Activated T-helper 17 cell treated with anti-CD3 and anti-CD28 coated beads, Interleukin-2, amount 50 U/mL, for 72 hours (primary cell): ENCODE results near the gene TMEM272. TPM values are rescaled to one million over a fixed set of nuclear protein-coding genes. Genes with fewer than 3 reads are reported as not detected.

Experiments
- ATAC-seq: fragments of 150-1000 bp; cut with Tn5 transposase; replicated peaks from 2 replicates; pipeline ENCODE4 v1.10.0; 2021; ENCODE audit warnings: mild to moderate bottlenecking, moderate library complexity
- H3K27ac Mint-ChIP-seq: one replicate; pipeline ENCODE4 v1.8.0; 2022; ENCODE audit warnings: mixed read lengths
- H3K27me3 Mint-ChIP-seq: one replicate; pipeline ENCODE4 v1.8.0; 2022; ENCODE audit warnings: mixed read lengths
- H3K36me3 Mint-ChIP-seq: one replicate; pipeline ENCODE4 v1.8.0; 2022; ENCODE audit warnings: low read depth, mild to moderate bottlenecking, mixed read lengths
- H3K4me1 Mint-ChIP-seq: one replicate; pipeline ENCODE4 v1.8.0; 2022; ENCODE audit warnings: mixed read lengths
- H3K4me3 Mint-ChIP-seq: one replicate; pipeline ENCODE4 v1.8.0; 2022; ENCODE audit warnings: mild to moderate bottlenecking, mixed read lengths
- H3K9me3 Mint-ChIP-seq: one replicate; pipeline ENCODE4 v1.8.0; 2022; ENCODE audit warnings: mixed read lengths
- total RNA-seq, 2 donors: library from RNA; stranded (reverse); gene quantifications; one replicate each; pipeline ENCODE4 v1.2.3, GENCODE V29; 2022

Gene TMEM272
- total RNA-seq, 2 donors from 2014 or later, result 0.16 to 0.17 TPM

GRCh38 chr13:51811920-51812451, 33.0 kb downstream of the TMEM272 start:
- Mint-ChIP-seq H3K4me1 (peaks cover 17% of the 10 kb centered on the region), H3K27me3 (no peaks in the 10 kb centered on the region), H3K36me3 (peaks cover 10% of the 10 kb centered on the region), H3K4me3 (peak overlapping the region; percentile 13), H3K9me3 (no peaks in the 10 kb centered on the region), H3K27ac (peak overlapping the region; percentile 67)
- ATAC-seq, result peak; percentile 44

- Mint-ChIP-seq H3K27me3 (no peaks in the 10 kb centered on the region), H3K27ac (peak overlapping the region; percentile 67), H3K4me1 (peaks cover 16% of the 10 kb centered on the region), H3K4me3 (no peak overlapping the region), H3K9me3 (no peaks in the 10 kb centered on the region), H3K36me3 (peaks cover 10% of the 10 kb centered on the region)
- no peak for ATAC-seq
Observed at GRCh38 chr13:51811046-51811445, 33.9 kb downstream of the TMEM272 start.

GRCh38 chr13:51808811-51809210, 36.2 kb downstream of the TMEM272 start:
- no peak overlapping the region for H3K4me3 Mint-ChIP-seq
- peaks cover 22% of the 10 kb centered on the region for H3K4me1 Mint-ChIP-seq
- H3K36me3 Mint-ChIP-seq, result peaks cover 19% of the 10 kb centered on the region
- no peaks in the 10 kb centered on the region for H3K27me3 Mint-ChIP-seq
- H3K27ac Mint-ChIP-seq, result no peak overlapping the region
- no peaks in the 10 kb centered on the region for H3K9me3 Mint-ChIP-seq
- no peak for ATAC-seq

- Mint-ChIP-seq H3K27me3 (no peaks in the 10 kb centered on the region), H3K9me3 (no peaks in the 10 kb centered on the region), H3K36me3 (peaks cover 25% of the 10 kb centered on the region), H3K27ac (no peak overlapping the region), H3K4me1 (peaks cover 25% of the 10 kb centered on the region), H3K4me3 (no peak overlapping the region)
- ATAC-seq, result no peak
Observed at GRCh38 chr13:51807041-51807440, 37.9 kb downstream of the TMEM272 start.

- H3K9me3 Mint-ChIP-seq, result no peaks in the 10 kb centered on the region
- peaks cover 25% of the 10 kb centered on the region for H3K36me3 Mint-ChIP-seq
- ATAC-seq, result no peak
- peak overlapping the region; percentile 89 for H3K4me3 Mint-ChIP-seq
- no peak overlapping the region for H3K27ac Mint-ChIP-seq
- H3K27me3 Mint-ChIP-seq, result no peaks in the 10 kb centered on the region
- peaks cover 28% of the 10 kb centered on the region for H3K4me1 Mint-ChIP-seq
Observed at GRCh38 chr13:51806566-51806965, 38.4 kb downstream of the TMEM272 start.

GRCh38 chr13:51805925-51806324, 39.1 kb downstream of the TMEM272 start:
- no peaks in the 10 kb centered on the region for H3K27me3 Mint-ChIP-seq
- peak overlapping the region; percentile 89 for H3K4me3 Mint-ChIP-seq
- ATAC-seq, result no peak
- peaks cover 25% of the 10 kb centered on the region for H3K36me3 Mint-ChIP-seq
- H3K4me1 Mint-ChIP-seq, result peaks cover 28% of the 10 kb centered on the region
- H3K27ac Mint-ChIP-seq, result peak overlapping the region; percentile 94
- no peaks in the 10 kb centered on the region for H3K9me3 Mint-ChIP-seq

GRCh38 chr13:51805313-51805712, 39.7 kb downstream of the TMEM272 start:
- peaks cover 28% of the 10 kb centered on the region for H3K4me1 Mint-ChIP-seq

GRCh38 chr13:51804295-51805172, 40.4 kb downstream of the TMEM272 start:
- Mint-ChIP-seq H3K4me3 (peak overlapping the region; percentile 89), H3K27ac (peak overlapping the region; percentile 94), H3K36me3 (peaks cover 20% of the 10 kb centered on the region), H3K4me1 (peaks cover 28% of the 10 kb centered on the region), H3K9me3 (no peaks in the 10 kb centered on the region), H3K27me3 (no peaks in the 10 kb centered on the region)
- ATAC-seq, result peak; percentile 36

More at GRCh38 chr13:51805313-51805712, 39.7 kb downstream of the TMEM272 start:
- no peak for ATAC-seq
- Mint-ChIP-seq H3K27ac (peak overlapping the region; percentile 94), H3K36me3 (peaks cover 25% of the 10 kb centered on the region), H3K4me3 (peak overlapping the region; percentile 89), H3K9me3 (no peaks in the 10 kb centered on the region), H3K27me3 (no peaks in the 10 kb centered on the region)

- ATAC-seq, result peak; percentile 78
- Mint-ChIP-seq H3K4me3 (peak within 1 kb of the TSS; percentile 89), H3K27me3 (no peaks in the 10 kb centered on the region), H3K36me3 (peaks cover 14% of the 10 kb centered on the region), H3K9me3 (no peaks in the 10 kb centered on the region), H3K4me1 (peaks cover 28% of the 10 kb centered on the region), H3K27ac (peak within 1 kb of the TSS; percentile 98)
Observed at GRCh38 chr13:51803422-51804294, 41.3 kb downstream of the TMEM272 start, which contains the start of gene DHRS12. Gene DHRS12 (minus strand): TSS chr13:51804163. CDS start chr13:51799659, 4,504 bp downstream.

- Mint-ChIP-seq H3K27me3 (no peaks in the 10 kb centered on the region), H3K36me3 (peaks cover 14% of the 10 kb centered on the region), H3K27ac (peak overlapping the region; percentile 98), H3K4me3 (peak overlapping the region; percentile 89), H3K9me3 (no peaks in the 10 kb centered on the region), H3K4me1 (peaks cover 28% of the 10 kb centered on the region)
- ATAC-seq, result no peak
Observed at GRCh38 chr13:51802631-51803418, 42.2 kb downstream of the TMEM272 start.

GRCh38 chr13:51801631-51802099, 43.3 kb downstream of the TMEM272 start:
- peaks cover 14% of the 10 kb centered on the region for H3K36me3 Mint-ChIP-seq
- no peak for ATAC-seq
- no peaks in the 10 kb centered on the region for H3K27me3 Mint-ChIP-seq
- peak overlapping the region; percentile 89 for H3K4me3 Mint-ChIP-seq
- no peaks in the 10 kb centered on the region for H3K9me3 Mint-ChIP-seq
- peak overlapping the region; percentile 98 for H3K27ac Mint-ChIP-seq
- peaks cover 26% of the 10 kb centered on the region for H3K4me1 Mint-ChIP-seq

- Mint-ChIP-seq H3K9me3 (no peaks in the 10 kb centered on the region), H3K4me3 (no peak overlapping the region), H3K27ac (no peak overlapping the region), H3K27me3 (no peaks in the 10 kb centered on the region), H3K4me1 (peaks cover 18% of the 10 kb centered on the region), H3K36me3 (peaks cover 14% of the 10 kb centered on the region)
- ATAC-seq, result no peak
Observed at GRCh38 chr13:51800486-51800885, 44.5 kb downstream of the TMEM272 start.

- Mint-ChIP-seq H3K9me3 (no peaks in the 10 kb centered on the region), H3K4me1 (peaks cover 10% of the 10 kb centered on the region), H3K27me3 (no peaks in the 10 kb centered on the region), H3K4me3 (no peak overlapping the region), H3K36me3 (peaks cover 8% of the 10 kb centered on the region), H3K27ac (no peak overlapping the region)
- no peak for ATAC-seq
Observed at GRCh38 chr13:51799261-51799660, 45.7 kb downstream of the TMEM272 start.
